Activated T-helper 17 cell treated with anti-CD3 and anti-CD28 coated beads, Interleukin-2, amount 50 U/mL, for 72 hours (primary cell): ENCODE results near the gene HMCN1. TPM values are rescaled to one million over a fixed set of nuclear protein-coding genes. Genes with fewer than 3 reads are reported as not detected.

ENCODE experiments used
- ATAC-seq: fragments of 150-1000 bp; cut with Tn5 transposase; replicated peaks from 2 replicates; pipeline ENCODE4 v1.10.0; 2021; ENCODE audit warnings: mild to moderate bottlenecking, moderate library complexity
- H3K27ac Mint-ChIP-seq: one replicate; pipeline ENCODE4 v1.8.0; 2022; ENCODE audit warnings: mixed read lengths
- H3K27me3 Mint-ChIP-seq: one replicate; pipeline ENCODE4 v1.8.0; 2022; ENCODE audit warnings: mixed read lengths
- H3K36me3 Mint-ChIP-seq: one replicate; pipeline ENCODE4 v1.8.0; 2022; ENCODE audit warnings: low read depth, mild to moderate bottlenecking, mixed read lengths
- H3K4me1 Mint-ChIP-seq: one replicate; pipeline ENCODE4 v1.8.0; 2022; ENCODE audit warnings: mixed read lengths
- H3K4me3 Mint-ChIP-seq: one replicate; pipeline ENCODE4 v1.8.0; 2022; ENCODE audit warnings: mild to moderate bottlenecking, mixed read lengths
- H3K9me3 Mint-ChIP-seq: one replicate; pipeline ENCODE4 v1.8.0; 2022; ENCODE audit warnings: mixed read lengths
- total RNA-seq, 2 donors: library from RNA; stranded (reverse); gene quantifications; one replicate each; pipeline ENCODE4 v1.2.3, GENCODE V29; 2022

The HMCN1 gene
- total RNA-seq, 2 donors from 2014 or later, result 0.06 to 1.2 TPM

DNA sequence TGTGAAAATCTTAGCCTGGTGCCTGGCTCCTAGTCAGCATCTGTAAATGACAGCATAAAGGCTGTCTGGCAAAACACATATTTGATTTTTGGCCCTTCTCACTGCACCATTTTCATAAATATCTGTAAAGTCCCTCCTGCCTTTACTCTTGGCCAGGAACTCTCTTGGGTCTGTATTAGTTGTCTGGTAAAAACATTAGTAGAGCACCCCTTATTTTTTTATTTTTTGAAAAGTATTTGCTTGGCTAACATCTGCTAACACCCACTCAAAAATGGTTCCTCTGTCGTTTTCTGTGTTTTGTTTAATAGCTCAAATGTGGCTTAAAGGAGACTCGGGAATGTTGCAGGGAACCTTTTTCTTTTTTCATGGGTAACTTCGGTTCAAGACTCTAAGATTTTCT lies 293.4 kb downstream of the HMCN1 start:
- Mint-ChIP-seq H3K4me3 (no peak overlapping the region), H3K36me3 (no peaks in the 10 kb centered on the region)

DNA sequence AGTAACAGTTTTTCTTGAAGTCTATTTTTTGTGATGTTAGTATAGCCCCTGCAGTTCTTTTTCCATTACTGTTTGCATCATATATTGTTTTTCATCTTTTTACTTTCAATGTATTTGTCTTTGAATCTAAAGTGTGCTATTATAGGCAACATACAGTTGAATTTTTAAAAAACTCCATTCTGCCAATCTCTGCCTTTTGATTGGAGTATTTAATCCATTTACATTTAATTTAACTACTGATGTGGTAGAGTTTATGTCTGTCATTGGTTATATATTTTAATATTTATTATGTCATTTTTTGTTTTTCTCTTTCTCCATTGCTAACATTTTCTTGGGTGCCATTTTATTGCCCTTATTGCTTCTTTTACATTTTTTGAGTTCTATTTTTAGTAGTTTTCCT lies 296.3 kb downstream of the HMCN1 start:
- Mint-ChIP-seq H3K27me3 (peaks cover 3% of the 10 kb centered on the region), H3K4me1 (no peaks in the 10 kb centered on the region), H3K27ac (no peak overlapping the region), H3K36me3 (no peaks in the 10 kb centered on the region), H3K4me3 (no peak overlapping the region), H3K9me3 (peaks cover 19% of the 10 kb centered on the region)
- no peak for ATAC-seq

More for the DNA sequence above, 293.4 kb downstream of the HMCN1 start:
- Mint-ChIP-seq H3K27ac (no peak overlapping the region), H3K4me1 (no peaks in the 10 kb centered on the region), H3K27me3 (peaks cover 3% of the 10 kb centered on the region), H3K9me3 (peaks cover 19% of the 10 kb centered on the region)
- no peak for ATAC-seq

DNA sequence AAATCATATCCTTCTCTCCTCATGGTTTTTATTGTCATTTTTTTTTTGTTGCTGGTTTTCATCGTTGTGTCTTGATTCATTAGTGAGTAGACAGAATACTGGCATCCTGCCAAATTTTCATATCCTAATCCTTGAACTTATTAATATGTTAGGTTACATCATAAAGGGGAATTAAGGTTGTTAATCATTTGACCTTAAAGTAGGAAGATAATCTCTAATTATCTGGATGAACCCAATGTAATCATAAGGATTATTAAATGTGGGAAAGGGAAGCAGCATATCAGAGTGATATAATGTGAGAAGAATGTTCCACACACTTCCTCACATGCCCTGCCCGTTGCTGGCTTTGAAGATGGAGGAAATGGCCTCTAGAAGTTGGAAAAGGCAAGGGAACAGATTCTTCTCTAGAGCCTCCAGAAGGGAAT lies 299.7 kb downstream of the HMCN1 start:
- Mint-ChIP-seq H3K4me3 (no peak overlapping the region), H3K36me3 (no peaks in the 10 kb centered on the region), H3K4me1 (no peaks in the 10 kb centered on the region), H3K27ac (no peak overlapping the region), H3K9me3 (peaks cover 19% of the 10 kb centered on the region), H3K27me3 (peaks cover 6% of the 10 kb centered on the region)
- no peak for ATAC-seq

DNA sequence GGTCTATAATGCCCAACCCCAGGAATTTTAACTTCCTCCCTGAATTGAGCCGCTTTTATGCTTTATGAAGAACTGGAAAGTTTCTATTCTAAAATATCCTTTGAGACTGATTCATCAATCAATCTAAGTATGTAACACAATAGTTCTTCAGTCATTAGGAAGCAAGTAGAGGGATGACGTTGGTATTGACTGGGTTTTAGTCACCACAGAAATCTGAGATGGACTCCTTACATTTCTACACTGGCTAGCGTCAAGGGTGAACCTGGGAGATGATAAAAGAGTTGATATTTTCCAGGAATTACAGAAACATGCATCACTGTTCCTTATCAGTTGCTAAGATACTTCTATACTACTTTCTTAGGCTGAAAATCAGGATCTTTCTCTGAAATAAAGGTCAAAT lies 308.0 kb downstream of the HMCN1 start:
- ATAC-seq, result no peak
- Mint-ChIP-seq H3K9me3 (no peaks in the 10 kb centered on the region), H3K27ac (no peak overlapping the region), H3K36me3 (no peaks in the 10 kb centered on the region), H3K4me3 (no peak overlapping the region), H3K4me1 (no peaks in the 10 kb centered on the region), H3K27me3 (peaks cover 8% of the 10 kb centered on the region)

DNA sequence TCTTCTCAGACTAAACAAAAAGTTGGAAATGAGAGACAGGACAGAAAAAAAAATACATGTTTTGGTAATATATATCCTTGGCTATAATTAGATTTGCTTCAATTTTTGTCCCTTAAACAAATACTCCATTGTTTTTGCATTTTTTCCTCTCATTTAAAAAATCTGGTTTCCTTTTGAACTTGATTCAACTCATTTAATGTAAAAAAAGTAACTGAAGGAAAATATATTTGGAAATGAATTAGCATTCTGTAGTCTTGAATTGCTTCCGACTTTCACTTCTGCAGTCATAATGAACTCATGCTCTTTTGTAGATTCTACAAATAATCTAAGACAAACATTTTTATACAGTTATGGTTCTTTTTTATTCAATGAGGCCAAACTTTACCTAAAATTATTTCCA lies 309.1 kb downstream of the HMCN1 start:
- Mint-ChIP-seq H3K27ac (no peak overlapping the region), H3K4me1 (no peaks in the 10 kb centered on the region), H3K9me3 (no peaks in the 10 kb centered on the region), H3K27me3 (peaks cover 8% of the 10 kb centered on the region), H3K4me3 (no peak overlapping the region), H3K36me3 (no peaks in the 10 kb centered on the region)
- no peak for ATAC-seq

DNA sequence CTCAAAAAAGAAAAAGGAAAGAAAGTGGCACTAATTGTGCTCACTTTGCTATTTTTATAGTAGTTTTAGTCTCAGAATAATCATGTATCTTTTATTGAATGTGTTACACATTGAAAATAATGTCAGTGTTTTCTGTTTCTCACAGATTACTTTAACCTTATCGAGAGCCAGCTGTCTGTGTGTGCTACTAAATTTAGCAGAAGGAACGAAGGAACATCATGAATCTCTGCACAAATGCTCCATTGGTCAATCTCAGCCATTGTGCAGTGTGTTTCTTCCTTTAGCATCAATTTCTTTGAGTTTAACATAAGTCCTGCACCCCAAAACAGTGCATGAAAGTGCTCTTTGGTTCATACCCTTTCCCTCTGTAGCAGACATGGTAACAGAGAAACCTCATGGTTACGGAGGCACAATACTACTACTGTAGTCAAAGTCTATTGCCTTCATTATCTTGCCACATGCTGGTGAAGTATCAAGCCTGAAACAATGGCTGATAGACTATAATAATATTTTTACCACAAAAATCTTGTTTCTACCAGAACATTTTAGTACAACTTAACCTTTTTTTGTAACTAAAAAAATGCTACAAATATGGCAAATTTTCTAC lies 310.0 kb downstream of the HMCN1 start:
- Mint-ChIP-seq H3K4me1 (no peaks in the 10 kb centered on the region), H3K4me3 (no peak overlapping the region), H3K27me3 (peaks cover 7% of the 10 kb centered on the region)

DNA sequence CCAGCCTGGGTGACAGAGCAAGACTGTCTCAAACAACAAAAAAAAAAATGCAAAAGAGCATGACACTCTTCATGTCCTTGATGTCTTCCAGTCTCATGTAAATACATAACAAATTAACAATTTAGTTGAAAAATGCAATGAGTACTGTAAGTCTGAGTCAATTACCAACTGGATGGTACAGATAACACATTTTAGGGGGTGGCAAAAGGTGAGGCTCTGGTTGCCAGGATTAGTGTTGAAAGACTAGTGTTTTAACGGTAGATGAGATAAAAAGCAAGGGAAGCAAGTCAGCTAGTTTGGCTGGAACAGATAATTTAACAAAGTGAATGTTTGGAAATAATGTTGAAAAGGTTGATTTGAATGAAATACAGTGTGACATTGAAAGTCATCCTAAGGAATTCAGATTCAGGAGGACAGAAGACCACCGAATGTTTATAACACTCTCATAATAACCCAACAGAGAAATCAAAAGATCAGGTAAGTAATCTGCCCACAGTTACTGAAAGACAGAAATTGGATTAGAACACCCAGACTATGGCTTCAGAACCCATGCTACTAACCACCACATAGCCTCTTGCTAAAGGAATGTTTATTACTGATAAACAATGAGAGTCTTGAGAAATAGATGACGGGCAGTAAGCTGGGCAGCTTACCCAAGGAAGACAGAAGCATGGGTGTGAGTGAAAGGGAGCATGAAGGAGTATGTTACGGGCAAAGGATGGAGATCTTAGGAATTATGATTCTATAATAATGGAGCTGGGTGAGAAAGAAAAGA lies 312.4 kb downstream of the HMCN1 start:
- ATAC-seq, result no peak
- Mint-ChIP-seq H3K9me3 (no peaks in the 10 kb centered on the region), H3K27me3 (peaks cover 3% of the 10 kb centered on the region), H3K36me3 (no peaks in the 10 kb centered on the region), H3K4me3 (no peak overlapping the region), H3K27ac (no peak overlapping the region), H3K4me1 (no peaks in the 10 kb centered on the region)

More for the DNA sequence above, 310.0 kb downstream of the HMCN1 start:
- no peaks in the 10 kb centered on the region for H3K36me3 Mint-ChIP-seq
- no peaks in the 10 kb centered on the region for H3K9me3 Mint-ChIP-seq
- ATAC-seq, result no peak
- no peak overlapping the region for H3K27ac Mint-ChIP-seq

DNA sequence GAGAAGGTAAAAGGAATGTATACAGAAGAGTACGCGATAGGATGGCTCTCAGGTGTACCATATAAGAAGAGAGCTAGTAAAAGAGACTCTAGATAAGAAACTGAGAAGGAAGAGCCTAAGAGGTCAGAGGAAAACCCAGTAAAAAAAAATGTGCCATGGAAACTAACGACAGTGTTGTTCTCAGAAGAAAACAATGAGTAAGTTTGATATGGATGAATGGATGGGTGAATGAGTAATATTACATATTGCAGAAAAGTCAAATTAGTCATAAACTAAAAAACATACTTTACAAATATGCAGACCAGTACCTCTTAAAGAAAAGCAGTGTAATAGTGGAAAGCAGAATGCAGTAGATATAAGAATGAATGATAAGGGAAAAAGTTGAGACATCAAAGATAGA lies 316.2 kb downstream of the HMCN1 start:
- peak; percentile 77 for ATAC-seq
- no peaks in the 10 kb centered on the region for H3K9me3 Mint-ChIP-seq
- H3K27ac Mint-ChIP-seq, result no peak overlapping the region
- H3K4me1 Mint-ChIP-seq, result no peaks in the 10 kb centered on the region
- peaks cover 3% of the 10 kb centered on the region for H3K27me3 Mint-ChIP-seq
- no peak overlapping the region for H3K4me3 Mint-ChIP-seq
- H3K36me3 Mint-ChIP-seq, result no peaks in the 10 kb centered on the region

DNA sequence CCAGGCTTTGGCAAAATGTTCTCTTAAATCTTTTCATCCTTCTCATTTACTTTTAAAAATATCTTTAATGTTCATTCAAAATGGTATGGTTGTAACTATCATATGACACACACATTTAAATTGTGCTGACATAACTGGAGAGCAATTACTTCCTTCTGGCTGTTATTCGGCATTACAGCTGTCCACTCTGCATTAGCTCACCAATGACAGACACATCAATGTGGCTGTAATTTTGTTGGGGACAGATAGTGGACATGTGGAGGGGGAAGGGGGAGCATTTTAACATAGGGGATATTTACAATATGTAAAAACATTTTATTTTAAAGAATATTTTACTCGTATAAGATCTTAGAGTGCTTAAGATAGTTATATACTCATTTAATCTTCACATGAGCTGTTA lies 319.8 kb downstream of the HMCN1 start:
- Mint-ChIP-seq H3K9me3 (no peaks in the 10 kb centered on the region), H3K36me3 (no peaks in the 10 kb centered on the region), H3K4me3 (no peak overlapping the region), H3K27me3 (no peaks in the 10 kb centered on the region), H3K27ac (no peak overlapping the region), H3K4me1 (no peaks in the 10 kb centered on the region)
- no peak for ATAC-seq

DNA sequence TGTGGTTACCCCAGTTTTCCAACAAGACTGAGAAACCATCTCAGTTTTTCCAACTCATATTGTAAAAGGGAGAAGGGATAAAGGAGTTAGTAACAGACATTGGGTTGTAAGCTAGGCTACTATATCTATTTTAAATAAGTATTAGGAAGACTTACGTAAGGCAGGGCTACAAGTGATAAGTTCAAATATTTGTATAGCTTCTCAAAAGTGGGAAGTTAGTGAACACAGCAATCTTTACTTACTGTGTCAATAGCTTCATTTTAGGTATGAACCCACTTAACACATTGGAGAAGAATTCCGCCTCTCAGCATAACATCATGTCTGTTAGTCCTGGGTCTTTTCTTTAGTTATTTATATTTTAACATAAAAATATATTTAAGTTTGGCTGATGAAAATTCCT lies 320.7 kb downstream of the HMCN1 start:
- Mint-ChIP-seq H3K36me3 (no peaks in the 10 kb centered on the region), H3K4me1 (no peaks in the 10 kb centered on the region), H3K27ac (no peak overlapping the region), H3K9me3 (no peaks in the 10 kb centered on the region), H3K27me3 (no peaks in the 10 kb centered on the region), H3K4me3 (no peak overlapping the region)
- ATAC-seq, result no peak

DNA sequence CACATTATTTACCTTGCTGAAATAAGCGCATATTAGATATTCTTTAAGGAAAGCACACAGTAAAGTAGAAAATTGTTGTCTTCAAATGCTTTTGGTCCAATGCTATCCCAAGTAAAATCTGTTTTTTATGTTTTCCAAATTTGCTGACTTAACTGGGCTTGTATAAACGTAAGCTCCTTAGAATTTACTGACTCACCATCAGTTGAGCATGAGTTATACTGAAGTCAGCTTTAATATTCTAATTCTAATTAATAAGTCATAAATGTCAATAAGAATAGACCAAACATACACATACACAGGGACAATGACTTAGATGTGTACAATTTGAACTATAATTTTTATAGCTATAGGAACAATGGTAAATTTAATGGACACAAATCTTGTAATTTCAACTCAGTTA lies 321.7 kb downstream of the HMCN1 start:
- Mint-ChIP-seq H3K36me3 (no peaks in the 10 kb centered on the region), H3K27ac (no peak overlapping the region), H3K27me3 (no peaks in the 10 kb centered on the region), H3K4me1 (no peaks in the 10 kb centered on the region), H3K4me3 (no peak overlapping the region), H3K9me3 (no peaks in the 10 kb centered on the region)
- ATAC-seq, result no peak

DNA sequence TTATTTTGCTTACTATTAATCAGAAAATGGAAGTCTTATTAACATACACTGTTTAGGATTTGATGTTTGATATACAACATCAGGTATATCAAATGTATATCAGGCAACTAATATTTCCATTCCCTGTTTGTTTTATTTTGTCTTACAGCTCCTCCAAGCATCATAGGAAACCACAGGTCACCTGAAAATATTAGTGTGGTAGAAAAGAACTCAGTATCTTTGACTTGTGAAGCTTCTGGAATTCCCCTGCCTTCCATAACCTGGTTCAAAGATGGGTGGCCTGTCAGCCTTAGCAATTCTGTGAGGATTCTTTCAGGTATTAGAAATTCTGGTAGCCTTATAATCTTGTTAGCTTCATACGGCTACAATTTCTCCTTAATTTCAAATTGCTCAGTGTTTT lies 322.9 kb downstream of the HMCN1 start:
- H3K4me1 Mint-ChIP-seq, result no peaks in the 10 kb centered on the region
- no peaks in the 10 kb centered on the region for H3K9me3 Mint-ChIP-seq
- no peak overlapping the region for H3K27ac Mint-ChIP-seq
- no peaks in the 10 kb centered on the region for H3K27me3 Mint-ChIP-seq
- H3K4me3 Mint-ChIP-seq, result no peak overlapping the region
- ATAC-seq, result no peak
- H3K36me3 Mint-ChIP-seq, result no peaks in the 10 kb centered on the region

DNA sequence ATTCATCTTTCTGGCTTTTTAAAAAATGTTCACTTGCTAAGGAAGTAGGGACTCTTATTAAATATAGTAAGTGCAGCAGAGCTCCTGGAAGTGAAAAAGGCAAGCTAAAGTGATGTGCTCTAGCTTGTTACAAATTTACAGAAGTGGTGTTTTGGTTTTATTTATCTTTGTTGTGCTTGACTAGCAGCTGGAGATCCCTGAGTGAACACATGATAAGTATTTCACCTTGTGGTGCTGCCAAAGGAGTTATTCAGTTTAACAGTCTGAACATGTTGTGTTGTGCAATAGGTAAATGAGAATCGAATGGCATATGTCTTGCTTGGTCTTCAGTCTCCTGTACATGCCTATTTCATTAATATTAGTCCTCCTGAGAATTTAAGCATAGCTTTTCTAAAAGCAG lies 325.1 kb downstream of the HMCN1 start:
- Mint-ChIP-seq H3K27ac (no peak overlapping the region), H3K27me3 (no peaks in the 10 kb centered on the region), H3K4me1 (no peaks in the 10 kb centered on the region), H3K36me3 (no peaks in the 10 kb centered on the region), H3K9me3 (no peaks in the 10 kb centered on the region), H3K4me3 (no peak overlapping the region)
- no peak for ATAC-seq

DNA sequence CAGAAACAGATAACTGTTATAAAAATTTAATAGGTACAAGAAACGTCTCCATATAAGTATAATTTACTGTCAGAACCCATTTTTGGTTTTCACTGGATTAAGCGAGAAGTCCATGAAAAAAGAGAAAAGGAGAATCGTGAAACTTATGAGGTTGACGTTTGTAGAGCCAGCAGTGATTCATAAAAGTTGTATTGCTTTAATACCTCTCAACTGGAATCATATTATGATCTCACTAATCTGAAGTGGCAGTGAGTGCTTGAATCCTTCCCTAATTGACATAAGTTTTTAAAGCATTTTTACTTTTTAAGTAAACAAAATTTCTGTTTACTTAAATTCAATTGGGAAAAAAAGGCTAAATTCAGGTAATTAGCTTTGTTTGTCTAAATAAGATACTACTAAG lies 325.6 kb downstream of the HMCN1 start:
- no peaks in the 10 kb centered on the region for H3K27me3 Mint-ChIP-seq
- ATAC-seq, result no peak
- H3K27ac Mint-ChIP-seq, result no peak overlapping the region
- H3K4me1 Mint-ChIP-seq, result no peaks in the 10 kb centered on the region
- no peaks in the 10 kb centered on the region for H3K9me3 Mint-ChIP-seq
- H3K36me3 Mint-ChIP-seq, result no peaks in the 10 kb centered on the region
- no peak overlapping the region for H3K4me3 Mint-ChIP-seq

DNA sequence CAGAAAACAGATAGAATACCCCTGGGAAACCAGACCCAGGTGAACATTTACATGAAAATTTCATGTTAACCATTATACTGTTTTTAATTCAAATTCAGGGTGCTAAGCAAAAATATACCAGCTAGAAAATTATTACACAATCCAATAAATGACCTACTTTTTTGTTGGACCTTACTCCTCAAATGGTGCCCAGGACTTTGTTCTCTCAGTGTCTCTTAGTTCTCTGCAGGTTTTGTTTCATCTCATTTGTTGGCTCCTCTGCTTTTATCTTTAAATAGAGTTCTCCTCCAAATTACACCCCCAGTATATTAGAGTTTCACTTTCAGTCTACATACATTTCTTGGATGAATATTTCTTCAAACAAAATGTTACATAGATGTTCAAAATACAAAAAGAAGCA lies 326.0 kb downstream of the HMCN1 start:
- Mint-ChIP-seq H3K9me3 (no peaks in the 10 kb centered on the region), H3K4me3 (no peak overlapping the region), H3K4me1 (no peaks in the 10 kb centered on the region), H3K27ac (no peak overlapping the region), H3K36me3 (no peaks in the 10 kb centered on the region), H3K27me3 (no peaks in the 10 kb centered on the region)
- no peak for ATAC-seq
